Activated CD4-positive, CD25-positive, alpha-beta regulatory T cell (primary cell): Measurements from ENCODE around the gene SEC61A2.
"Not testable (repeated sequence)": the region's sequence is repeated elsewhere in the genome, so short reads cannot be mapped to it uniquely, and the experiment has no call there.

ENCODE experiments used
- DNase-seq, 4 experiments: peaks; one replicate each; lab custom pipeline; 2025; lab: John Stamatoyannopoulos, UW

The SEC61A2 gene

DNA sequence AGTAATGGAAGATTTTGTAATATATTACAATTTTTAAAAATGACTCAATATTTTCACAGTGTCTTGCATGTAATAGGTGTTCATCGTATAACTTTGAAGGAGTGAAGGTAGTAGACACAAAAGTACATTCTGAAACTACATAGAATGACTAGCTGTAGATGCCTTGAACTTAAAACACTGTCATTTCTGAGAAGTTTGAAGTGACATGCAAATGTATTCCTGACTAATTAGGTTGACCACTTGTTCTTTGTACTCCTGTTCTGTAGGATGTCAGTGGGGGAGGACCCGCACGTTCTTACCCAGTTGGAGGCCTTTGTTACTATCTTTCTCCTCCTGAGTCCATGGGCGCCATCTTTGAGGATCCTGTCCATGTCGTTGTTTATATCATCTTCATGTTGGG is 31.2 kb downstream of the SEC61A2 start:
- no peak for DNase-seq

DNA sequence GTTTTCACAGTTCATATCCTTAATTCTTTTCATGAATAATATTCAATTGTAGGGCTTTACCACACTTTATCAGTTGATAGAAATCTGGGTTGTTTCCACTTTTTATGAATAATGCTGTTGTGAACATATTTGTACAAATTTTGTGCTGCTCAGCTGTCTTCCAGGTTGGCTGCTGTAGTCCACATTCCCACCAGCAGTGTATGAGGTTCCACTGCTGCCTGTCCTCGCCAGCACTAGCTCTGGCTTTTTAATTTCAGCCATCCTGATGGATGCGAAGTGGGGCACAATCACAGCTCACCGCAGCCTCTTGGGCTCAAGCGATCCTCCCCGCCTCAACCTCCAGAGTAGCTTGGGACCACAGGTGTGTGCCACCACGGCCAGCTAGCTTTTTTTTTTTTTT is 33.5 kb downstream of the SEC61A2 start:
- no peak for DNase-seq

DNA sequence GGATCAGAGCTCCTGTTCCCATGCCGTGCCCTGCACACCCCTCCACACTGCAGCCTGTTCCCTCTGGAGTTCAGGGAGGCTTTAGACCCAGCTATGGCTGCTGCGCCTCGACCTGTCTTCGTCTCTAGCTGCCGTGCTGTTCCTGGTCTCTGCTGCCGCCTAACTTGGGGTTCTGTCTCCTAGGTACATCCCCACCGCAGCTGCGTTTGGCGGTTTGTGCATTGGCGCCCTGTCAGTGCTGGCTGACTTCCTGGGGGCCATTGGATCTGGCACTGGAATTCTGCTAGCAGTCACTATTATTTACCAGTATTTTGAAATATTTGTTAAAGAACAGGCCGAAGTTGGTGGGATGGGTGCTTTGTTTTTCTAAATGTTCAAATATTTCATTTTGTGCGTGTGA is 34.6 kb downstream of the SEC61A2 start:
- no peak for DNase-seq

DNA sequence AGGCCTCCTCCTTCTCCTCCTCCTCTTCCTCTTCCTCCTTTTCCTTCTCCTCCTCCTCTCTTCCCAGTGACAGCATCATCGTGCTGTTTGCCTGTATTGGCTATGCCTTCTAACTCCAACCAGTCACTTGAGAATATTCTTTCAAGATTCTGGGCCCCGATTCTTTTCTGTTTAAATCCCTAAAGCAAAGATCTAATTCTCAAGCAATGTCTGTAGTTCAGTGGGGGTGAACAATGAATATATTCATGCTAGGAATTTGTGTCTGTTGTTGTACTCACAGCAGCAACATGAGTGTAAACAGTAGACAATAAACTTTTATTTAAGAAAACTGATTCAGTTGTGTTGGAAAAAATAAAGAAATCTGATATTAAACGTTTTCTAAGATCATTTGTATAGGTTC is 35.6 kb downstream of the SEC61A2 start:
- DNase-seq: no peak

DNA sequence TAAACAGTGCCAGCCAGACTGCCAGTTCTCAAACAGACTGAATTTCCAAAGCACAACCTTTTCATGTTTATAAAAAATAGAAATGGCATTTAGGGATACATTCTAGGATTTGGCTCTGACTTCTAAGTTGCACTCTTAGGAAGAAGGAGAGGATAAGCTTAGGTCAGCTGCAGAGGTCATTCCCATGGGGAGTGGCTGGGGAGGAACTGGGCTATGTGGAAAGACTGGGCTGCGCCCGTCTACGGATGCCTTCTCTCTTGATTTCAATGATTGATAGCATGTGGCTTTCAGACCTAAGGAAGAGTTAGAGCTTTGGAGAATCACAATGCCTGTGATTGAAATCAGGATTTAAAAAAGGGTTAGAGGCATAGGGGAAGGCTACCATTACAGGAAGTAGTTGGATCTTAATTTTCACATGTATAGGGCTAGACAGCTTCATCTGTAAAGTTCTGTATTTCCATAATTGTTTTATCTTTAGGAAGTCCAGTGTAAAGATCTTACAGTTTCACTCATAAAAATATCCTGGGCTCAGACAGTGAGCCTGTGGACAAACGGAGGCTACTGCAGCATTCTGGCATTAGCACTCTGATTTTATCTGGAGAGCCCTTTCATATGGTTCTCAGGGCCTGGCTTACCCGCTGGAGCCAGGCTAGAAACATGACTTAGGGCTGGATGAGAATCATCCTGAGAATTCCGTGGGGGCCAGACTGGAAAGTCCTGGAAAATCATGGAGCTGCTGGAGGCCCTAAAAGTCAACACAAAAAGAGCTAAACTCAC is 36.7 kb downstream of the SEC61A2 start:
- DNase-seq: no peak

DNA sequence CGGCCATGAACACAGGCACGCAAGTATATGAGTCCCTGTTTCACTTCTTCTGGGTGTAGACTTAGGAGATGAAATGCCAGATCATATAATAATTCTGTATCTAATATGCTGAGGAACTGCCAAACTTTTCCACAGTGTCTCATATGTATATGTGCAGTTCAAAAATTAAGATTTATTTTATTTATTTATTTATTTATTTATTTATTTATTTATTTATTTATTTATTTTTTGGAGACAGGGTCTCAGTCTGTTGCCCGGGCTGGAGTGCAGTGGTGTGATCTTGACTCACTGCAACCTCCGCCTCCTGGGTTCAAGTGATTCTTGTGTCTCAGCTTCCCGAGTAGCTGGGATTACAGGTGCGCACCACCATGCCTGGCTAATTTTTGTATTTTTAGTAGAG is 42.0 kb downstream of the SEC61A2 start:
- DNase-seq: not testable (repeated sequence)

DNA sequence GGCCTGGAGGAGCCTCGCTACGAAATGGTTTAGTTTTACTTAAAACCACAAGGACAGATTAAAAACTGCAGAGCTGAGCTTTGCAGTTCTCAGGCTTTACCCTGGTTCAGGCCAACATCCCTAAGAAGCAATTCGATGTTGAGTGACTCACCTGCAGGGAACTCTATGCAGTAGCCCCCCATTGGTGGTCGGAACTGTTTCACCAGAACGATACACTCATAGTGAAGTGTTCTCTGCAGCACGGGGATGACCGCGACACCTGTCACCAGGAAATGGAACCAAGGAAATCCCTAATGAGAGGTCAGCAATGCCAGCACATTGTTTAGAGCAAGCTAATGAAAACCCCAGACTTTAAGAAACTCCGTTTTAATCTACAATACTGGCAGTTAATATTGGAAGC is 48.2 kb downstream of the SEC61A2 start:
- DNase-seq: no peak

DNA sequence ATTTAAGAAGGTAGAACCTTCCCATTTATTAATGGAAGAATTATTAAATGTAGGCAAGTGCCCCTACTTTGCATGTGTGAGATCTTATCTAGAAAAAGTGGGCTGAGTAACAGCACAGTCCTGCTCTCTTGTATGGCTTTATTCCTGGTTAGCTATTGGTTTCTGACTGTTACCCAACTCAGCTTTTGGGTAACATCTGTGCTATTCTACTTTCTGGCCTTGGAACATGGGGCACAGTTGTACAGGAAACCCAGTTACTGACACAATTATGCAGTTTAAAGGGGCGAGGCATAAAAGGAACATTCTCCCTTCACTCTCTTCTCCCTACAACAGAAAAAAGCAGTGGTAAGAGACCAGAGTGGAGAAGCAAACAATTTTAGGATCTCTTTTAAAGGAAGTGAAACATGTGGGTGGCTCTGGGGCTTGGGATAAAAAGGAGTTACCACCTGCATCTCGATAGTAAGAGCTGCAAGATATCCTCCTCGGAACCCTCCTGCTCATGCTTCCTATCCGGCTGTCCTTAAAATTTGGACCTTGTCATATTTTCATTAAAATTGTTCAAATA is 50.2 kb downstream of the SEC61A2 start:
- DNase-seq: no peak

DNA sequence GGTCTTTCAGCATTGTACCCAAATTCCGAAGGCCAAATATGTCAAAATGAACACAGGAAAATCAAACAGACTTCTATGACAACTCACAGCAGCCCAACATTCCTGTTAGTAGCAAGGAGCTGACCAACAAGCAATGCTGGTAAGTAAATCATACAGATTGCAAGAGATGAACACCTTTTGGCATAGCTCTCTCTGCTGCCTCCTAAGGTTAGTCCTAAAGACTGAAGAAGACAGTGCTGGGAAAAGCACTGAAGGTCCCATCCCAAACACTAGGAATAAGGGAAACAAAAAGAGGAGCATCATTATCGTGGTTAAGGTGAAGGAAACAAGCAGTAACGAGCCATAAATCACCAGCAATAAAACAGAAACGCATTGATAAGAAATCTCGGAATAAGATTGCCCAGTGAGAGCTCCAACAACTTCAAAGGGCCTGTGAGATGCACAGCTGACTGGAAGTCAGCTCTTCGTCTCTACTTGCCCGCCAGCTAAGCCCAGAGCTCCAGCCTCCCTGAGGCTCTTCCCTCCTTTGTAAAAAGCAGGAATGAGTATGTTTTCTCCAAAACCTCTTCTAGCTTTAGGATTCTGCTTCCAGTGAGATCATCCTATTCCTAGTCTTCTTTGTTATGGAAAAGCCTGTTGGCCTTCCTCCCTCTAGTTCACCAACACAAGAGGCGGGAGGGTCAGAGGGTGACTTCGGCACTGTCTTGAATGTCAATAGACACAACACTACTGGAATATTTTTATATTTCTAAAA is 50.9 kb downstream of the SEC61A2 start:
- DNase-seq: no peak

DNA sequence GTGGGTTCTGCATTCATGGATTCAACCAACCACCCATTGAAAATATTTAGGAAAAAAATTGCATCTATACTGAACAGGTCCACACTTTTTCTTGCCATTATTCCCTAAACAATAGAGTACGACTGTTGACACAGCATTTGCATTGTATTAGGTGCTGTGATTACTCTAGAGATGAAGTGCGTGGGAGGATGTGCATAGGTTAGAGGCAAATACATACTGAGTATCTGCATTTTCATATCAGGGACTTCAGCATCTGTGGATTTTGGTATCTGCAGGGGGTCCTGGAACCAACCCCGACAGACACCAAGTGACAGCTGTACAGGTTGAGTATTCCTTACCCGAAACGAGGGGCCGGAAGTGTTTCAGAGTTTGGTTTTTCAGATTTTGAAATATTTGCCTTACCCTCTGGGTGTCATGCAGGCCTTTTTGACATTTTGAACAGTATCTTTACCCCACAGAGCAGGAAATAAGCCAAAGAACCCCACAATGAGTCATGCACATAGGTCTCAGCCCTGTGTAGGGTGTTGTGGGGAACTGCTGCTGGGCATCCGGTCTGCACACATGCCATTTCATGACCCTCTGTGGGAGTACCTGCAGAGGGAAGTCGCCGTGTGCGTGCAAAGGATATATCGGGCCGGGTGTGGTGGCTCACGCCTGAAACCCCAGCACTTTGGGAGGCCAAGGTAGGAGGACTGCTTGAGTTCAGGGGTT is 51.7 kb downstream of the SEC61A2 start:
- peak; percentile 31 to 64 (median 52) for DNase-seq

DNA sequence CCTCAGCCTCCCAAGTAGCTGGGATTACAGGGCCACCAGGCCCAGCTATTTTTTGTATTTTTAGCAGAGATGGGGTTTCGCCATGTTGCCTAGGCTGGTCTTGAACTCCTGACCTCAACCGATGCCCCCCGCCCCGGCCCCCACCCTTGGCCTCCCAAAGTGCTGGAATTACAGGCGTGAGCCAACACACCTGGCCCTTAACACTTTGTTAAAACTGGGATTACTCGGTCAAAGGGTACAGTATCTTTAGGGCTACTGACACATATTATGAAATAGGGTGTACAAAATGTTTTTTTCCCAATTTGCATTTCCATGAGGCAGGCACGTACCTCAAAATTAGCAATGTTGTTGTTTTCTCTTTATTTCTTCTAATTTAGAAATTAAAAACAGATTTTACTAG is 54.7 kb downstream of the SEC61A2 start:
- DNase-seq: no peak

DNA sequence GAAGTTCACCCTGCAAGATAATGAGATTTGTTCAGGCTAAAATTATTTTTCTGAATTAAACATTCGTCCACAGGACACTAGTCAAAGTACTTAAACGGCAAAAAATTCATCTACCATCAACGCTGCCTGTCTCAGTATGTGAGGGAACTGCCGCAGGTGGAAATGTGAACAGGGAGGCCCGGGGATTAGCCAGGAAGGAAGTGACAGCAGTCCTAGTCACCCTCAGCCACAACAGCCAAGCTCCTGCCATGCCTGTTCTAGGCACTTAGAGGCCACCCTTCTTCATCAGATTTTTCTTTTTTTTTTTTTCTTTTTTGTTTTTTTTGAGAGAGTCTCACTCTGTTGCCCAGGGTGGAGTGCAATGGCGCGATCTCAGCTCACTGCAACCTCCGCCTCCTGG is 56.8 kb downstream of the SEC61A2 start:
- no peak for DNase-seq

DNA sequence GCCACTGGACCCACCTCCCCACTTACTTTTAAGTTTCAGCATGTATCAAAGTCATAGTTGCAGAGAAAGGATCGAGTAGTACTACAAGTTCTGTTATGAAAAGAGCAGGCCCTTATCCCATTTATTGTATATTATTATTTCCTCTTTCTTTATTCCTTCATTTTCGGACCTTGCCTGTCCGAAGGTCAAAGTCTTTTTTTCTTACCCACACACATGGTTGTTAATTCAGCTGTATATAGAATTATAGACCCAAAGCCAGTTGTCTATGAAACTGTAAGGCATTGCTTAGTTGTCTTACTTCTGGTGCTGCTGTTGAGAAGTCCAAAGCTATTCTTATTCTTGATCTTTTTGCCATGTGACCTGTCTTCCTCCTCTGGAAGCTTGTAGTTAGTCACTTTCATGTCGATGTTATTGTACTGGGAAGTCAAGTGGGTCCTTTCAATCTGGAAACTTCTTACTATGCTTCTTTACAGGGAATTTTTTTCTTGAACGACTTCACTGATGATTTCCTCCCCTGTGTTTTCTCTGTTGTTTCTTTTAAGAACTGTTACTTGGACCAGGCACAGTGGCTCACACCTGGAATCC is 57.9 kb downstream of the SEC61A2 start:
- no peak for DNase-seq

DNA sequence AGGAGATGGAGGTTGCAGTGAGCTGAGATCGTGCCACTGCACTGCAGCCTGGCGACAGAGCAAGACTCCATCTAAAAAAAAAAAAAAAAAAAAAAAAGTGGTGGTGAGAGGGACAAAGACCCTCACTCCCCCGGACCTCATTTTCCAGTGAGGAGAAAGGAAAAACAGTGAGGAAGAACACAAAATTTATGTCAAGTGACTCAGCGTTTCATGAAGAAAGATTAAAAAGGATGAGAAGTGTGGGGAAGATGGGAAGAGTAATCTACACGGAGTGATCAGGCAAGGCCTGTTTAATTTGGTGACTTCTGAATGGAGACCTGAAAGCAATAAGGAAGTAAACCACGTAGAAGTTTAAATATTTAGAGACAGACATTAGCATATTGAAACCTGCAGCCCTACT is 59.2 kb downstream of the SEC61A2 start:
- DNase-seq: no peak

DNA sequence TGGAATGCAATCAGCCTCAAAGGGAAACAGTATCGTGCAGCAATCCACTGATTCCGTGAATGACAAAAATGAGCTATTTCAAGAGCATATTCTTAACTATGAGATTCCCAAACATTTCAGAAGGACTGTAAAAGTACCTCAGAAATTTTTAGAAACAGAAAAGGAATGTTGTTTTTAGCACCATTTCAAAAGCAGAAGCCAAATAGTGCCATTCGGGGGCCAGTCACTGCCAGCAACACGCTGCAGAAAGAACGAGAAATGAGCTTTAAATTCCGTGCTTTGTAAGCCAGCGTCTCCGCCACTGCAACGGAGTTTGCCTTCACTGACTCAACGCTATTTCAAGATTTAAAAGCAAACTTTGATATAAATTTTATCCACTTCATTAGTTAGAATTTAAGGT is 59.9 kb downstream of the SEC61A2 start:
- no peak for DNase-seq

DNA sequence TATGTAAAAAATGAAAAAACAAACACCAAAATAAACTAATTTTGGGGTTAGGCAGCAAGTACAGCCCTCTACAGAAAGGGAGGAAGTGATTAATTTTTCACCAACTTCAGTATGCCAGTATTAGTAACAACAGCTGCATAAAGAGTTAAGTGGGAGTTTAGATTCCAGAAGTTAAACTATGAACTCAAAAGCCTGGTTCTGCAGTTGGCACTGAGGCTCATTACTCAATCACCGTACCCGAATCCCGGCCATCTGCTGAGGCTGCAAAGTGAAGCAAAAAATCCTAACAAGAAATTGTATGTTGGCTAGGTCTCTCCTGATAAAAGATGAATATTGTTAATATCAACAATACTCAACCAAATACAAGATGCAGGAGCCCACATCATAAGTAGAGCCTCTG is 62.2 kb downstream of the SEC61A2 start:
- DNase-seq: no peak

DNA sequence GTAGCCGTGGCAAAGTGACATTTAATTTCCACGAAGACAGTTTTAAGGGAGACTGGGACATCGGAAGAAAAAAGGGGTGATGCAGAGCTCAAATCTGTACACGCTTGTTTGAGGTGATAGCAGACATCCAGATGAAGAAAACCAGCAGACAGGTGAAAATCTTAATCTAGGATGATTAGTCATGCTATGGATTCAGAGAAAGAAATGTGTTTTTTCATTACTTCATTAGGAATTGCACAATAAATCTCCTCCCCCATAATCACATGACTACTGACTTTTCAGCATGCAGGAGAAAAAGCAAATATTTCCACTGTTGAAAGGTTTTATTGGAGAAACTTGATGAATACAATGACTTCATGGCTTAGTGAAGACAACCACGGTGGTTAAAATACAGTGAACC is 63.7 kb downstream of the SEC61A2 start:
- no peak for DNase-seq

DNA sequence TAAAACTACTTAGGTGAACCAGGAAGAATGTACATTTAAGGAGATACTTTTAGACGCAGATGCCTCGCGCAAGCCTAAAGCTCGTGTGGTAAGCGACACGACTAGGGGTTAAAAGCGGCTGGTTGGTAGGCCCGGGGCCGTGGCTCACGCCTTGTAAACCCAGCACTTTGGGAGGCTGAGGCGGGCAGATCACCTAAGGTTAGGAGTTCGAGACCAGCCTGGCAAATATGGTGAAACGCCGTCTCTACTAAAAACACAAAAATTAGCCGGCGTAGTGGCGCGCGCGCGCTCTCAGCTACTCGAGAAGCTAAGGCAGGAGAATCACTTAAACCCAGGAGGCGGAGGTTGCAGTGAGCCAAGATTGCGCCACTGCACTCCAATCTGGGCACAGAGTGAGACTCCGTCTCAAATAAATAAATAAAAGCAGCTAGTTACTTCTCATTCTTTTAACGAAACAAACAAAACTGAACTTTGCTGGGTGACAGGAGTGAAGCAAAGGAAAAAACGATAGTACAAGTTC is 65.3 kb downstream of the SEC61A2 start:
- DNase-seq: no peak

DNA sequence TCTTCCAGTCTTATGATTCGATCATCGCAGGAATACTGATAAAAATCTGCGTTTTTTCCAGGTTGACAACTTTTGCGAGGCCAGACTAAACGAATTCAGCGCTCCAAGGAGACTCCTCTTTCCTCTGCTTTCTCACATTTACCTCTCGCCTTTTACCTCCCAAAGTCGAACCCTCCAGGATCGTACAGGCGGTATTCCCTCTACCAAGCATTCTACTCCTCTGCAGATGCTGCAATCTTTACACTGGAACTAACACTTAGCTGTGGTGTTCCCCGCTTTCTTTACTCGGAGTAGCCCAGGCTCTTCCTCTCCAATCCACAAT is 65.8 kb downstream of the SEC61A2 start:
- no peak for DNase-seq

DNA sequence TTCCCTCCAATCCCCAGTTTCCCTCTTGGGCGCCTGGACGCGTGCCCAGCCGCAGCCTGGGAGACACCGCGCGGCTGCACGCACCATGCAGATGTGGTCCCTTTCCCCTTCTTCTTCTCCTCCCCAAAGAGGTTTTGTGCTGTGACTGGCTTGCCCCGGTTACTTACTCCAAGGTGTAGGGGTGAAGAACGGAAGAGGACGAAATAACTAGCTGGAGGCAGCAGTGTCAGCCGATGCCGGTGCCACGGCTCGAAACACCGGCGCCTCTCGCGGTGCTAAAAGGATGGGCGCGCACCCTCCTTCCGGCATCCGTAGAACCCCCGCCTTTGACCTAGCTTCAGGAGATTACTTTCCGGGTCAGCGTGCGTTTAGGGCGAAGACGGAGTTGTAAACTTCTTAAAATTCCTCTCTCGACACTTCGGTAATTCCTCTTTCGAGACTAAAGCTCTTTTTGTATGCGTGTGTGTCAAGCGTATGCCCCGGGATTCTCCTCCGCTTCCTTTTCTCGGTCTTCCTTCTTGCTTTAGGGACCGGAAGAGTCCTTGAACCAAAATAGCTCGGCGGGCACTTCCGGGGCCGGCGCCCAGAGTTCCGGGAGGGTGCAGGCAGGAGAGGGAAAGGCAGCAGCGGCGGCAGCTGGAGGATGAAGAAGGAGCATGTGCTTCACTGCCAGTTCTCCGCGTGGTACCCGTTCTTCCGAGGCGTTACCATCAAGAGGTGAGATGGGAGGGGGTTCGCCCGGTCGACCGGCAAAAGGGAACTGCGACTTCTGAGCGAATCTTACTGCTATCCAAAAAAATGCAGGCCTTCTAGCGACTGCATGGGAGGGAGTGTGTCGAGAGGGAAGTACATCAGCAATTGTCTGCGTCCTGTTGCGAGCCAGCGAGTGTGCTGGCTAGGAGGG is 66.4 kb downstream of the SEC61A2 start, which contains the start of the genes CDC123 and NUDT5:
Gene CDC123 (plus strand): TSS at position 586 of the 904 bp plus-strand sequence. CDS start 58 bp downstream, at position 644.
Gene NUDT5 (minus strand): TSS at position 289 of the 904 bp plus-strand sequence. CDS start 9,600 bp downstream, outside the sequence.
- peak; percentile 59 to 76 (median 70) for DNase-seq
